Natural killer cell (primary cell): ENCODE data around the gene SMIM38. TPM values are rescaled to one million over a fixed set of nuclear protein-coding genes. Genes with fewer than 3 reads are reported as not detected.

ENCODE experiments used
- ATAC-seq, 3 donors: fragments of 150-1000 bp in 2 of 3; fragments of 200-7000 bp in 1 of 3; cut with Tn5 transposase; 1 replicate in 1 of 3; 2 replicates in 2 of 3; pipeline ENCODE4 v1.10.0; 2021; ENCODE audit warnings: mild to moderate bottlenecking in 2 of 3, moderate library complexity in 2 of 3
- DNase-seq, 2 donors: peaks; one replicate each; pipeline versions ENCODE4 v3.0.0 to v3.0.0-alpha.2; 2013 to 2021; ENCODE audit warnings: mixed read lengths in 1 of 2
- H3K27ac ChIP-seq: one replicate; pipeline ENCODE4 v1.5.1; 2013; ENCODE audit warnings: mild to moderate bottlenecking, low read length
- H3K27me3 ChIP-seq: one replicate; pipeline ENCODE4 v1.6.1; 2013; ENCODE audit warnings: low read length; ENCODE audit not compliant: control insufficient read depth, insufficient read depth
- H3K36me3 ChIP-seq: one replicate; pipeline ENCODE4 v1.6.1; 2013; ENCODE audit warnings: low read length; ENCODE audit not compliant: control insufficient read depth, insufficient read depth
- H3K4me1 ChIP-seq: one replicate; pipeline ENCODE4 v1.6.1; 2013; ENCODE audit warnings: low read length; ENCODE audit not compliant: control insufficient read depth, insufficient read depth
- H3K4me3 ChIP-seq: one replicate; pipeline ENCODE4 v1.5.1; 2013; ENCODE audit warnings: low read length
- H3K9me3 ChIP-seq: one replicate; pipeline ENCODE4 v1.6.1; 2013; ENCODE audit warnings: low read length; ENCODE audit not compliant: control insufficient read depth, insufficient read depth
- H3K27ac Mint-ChIP-seq, 2 donors: one replicate each; pipeline ENCODE4 v1.8.0; 2022; ENCODE audit warnings: mild to moderate bottlenecking in 2 of 2, mixed read lengths in 2 of 2, moderate library complexity in 1 of 2
- H3K27me3 Mint-ChIP-seq, 2 donors: one replicate each; pipeline ENCODE4 v1.8.0; 2022; ENCODE audit warnings: low read depth in 2 of 2, mixed read lengths in 2 of 2
- H3K36me3 Mint-ChIP-seq: one replicate; pipeline ENCODE4 v1.8.0; 2022; ENCODE audit warnings: mixed read lengths
- H3K4me1 Mint-ChIP-seq, 2 donors: one replicate each; pipeline ENCODE4 v1.8.0; 2022; ENCODE audit warnings: mixed read lengths in 2 of 2
- H3K4me3 Mint-ChIP-seq: one replicate; pipeline ENCODE4 v1.8.0; 2022; ENCODE audit warnings: mild to moderate bottlenecking, moderate library complexity, mixed read lengths
- H3K9me3 Mint-ChIP-seq, 2 donors: one replicate each; pipeline ENCODE4 v1.8.0; 2022; ENCODE audit warnings: mixed read lengths in 2 of 2
- WGBS: methylation state at CpG from one replicate; pipeline ENCODE4 v1.1.7; 2013; ENCODE audit warnings: missing lambda C conversion rate; ENCODE audit not compliant: insufficient coverage; 5-methylcytosine and 5-hydroxymethylcytosine counted together
- intact Hi-C: fragments of 100-400 bp; cut with micrococcal nuclease; formaldehyde crosslinking; loops from one replicate; pipeline ENCODE4 v1.14.2; 2022
- total RNA-seq, 4 donors: library from RNA; stranded (reverse); fragments of 120-200 nt in 1 of 4; gene quantifications; one replicate each; pipeline versions ENCODE4 v1.2.3 to v1.2.4, GENCODE V29; 2013 to 2022
- TF ChIP-seq, protein P1 (sequence below): fragments of 200-600 bp; IDR thresholded peaks from one replicate; pipeline ENCODE4 v1.8.0; 2022; ENCODE audit warnings: antibody characterized with exemption

Gene SMIM38
- total RNA-seq, 3 donors from 2014 or later (not counting 1 experiment from before 2014, with no cell fraction given), result 0.23 to 0.42 (median 0.40) TPM

DNA sequence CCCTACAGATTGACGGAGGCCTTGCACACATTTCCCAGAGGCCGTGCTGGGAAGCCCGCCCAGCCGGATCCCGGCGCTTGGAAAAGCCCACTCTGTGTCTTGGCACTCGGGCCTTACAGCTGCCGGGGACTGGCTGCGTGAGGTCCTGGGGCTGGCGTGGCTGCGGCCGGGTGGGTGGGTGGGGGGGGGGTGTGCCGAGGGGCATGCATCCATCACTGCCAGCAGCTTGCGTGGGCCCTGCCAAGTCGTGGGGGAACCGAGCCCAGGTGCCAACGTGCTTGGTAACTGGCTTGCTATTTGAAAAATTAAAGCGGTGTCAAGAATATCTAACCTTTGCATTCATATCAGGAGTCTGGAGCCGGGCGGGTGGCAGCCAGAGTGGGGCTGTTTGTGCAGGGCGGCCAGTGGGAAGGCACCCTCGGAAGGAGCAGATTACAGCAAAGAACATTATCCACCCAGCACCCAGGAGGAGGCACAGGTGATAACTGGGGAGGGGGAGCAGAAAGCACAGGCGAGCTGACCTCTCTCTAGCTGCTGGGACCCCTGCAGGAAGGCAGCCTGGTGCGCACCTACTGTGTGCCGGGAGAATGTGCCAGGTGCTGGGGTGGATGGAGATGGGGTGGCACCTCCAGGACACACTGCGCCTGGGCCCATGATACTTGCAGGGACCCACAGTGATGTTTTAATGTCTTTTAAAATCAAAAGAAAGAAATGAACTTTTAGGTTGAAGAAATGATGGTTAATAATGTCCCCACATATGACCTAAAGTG, 28.5 kb upstream of the SMIM38 start:
- no peaks in the 10 kb centered on the region for H3K27me3 Mint-ChIP-seq
- no peaks in the 10 kb centered on the region for H3K27me3 ChIP-seq
- no peak overlapping the region for H3K4me3 ChIP-seq
- no peaks in the 10 kb centered on the region for H3K4me1 Mint-ChIP-seq
- H3K4me3 Mint-ChIP-seq, result no peak overlapping the region
- no peak for ATAC-seq
- no peaks in the 10 kb centered on the region for H3K36me3 Mint-ChIP-seq
- no peak overlapping the region for H3K27ac ChIP-seq
- DNase-seq, result no peak
- H3K4me1 ChIP-seq, result peaks cover 9% of the 10 kb centered on the region
- no peak overlapping the region for H3K27ac Mint-ChIP-seq
- no peaks in the 10 kb centered on the region for H3K9me3 ChIP-seq
- peaks cover 4% of the 10 kb centered on the region in 2 donors for H3K9me3 Mint-ChIP-seq
- 96% methylated on average over 18 of the region's 26 CpGs for WGBS
- TF ChIP-seq, protein P1, sequence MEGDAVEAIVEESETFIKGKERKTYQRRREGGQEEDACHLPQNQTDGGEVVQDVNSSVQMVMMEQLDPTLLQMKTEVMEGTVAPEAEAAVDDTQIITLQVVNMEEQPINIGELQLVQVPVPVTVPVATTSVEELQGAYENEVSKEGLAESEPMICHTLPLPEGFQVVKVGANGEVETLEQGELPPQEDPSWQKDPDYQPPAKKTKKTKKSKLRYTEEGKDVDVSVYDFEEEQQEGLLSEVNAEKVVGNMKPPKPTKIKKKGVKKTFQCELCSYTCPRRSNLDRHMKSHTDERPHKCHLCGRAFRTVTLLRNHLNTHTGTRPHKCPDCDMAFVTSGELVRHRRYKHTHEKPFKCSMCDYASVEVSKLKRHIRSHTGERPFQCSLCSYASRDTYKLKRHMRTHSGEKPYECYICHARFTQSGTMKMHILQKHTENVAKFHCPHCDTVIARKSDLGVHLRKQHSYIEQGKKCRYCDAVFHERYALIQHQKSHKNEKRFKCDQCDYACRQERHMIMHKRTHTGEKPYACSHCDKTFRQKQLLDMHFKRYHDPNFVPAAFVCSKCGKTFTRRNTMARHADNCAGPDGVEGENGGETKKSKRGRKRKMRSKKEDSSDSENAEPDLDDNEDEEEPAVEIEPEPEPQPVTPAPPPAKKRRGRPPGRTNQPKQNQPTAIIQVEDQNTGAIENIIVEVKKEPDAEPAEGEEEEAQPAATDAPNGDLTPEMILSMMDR, result no peak
- intact Hi-C loops, result no loop called here
- H3K36me3 ChIP-seq, result no peaks in the 10 kb centered on the region

DNA sequence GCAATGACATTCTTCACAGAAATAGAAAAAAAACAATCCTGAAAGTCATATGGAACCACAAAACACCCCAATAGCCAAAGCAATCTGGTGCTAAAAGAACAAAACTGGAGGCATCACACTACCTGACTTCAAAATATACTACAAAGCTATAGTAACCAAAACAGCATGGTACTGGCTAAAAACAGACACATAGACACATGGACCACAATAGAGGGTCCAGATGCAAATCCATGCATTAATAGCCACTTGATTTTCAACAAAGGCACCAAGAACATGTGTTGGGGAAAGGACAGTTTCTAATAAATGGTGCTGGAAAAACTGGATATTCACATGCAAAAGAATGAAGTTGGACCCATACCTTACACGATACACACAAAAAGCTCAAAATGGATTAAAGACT, 27.9 kb upstream of the SMIM38 start:
- intact Hi-C loops, result no loop called here
- no peaks in the 10 kb centered on the region for H3K9me3 ChIP-seq
- Mint-ChIP-seq H3K36me3 (no peaks in the 10 kb centered on the region), H3K4me3 (no peak overlapping the region), H3K27me3 (no peaks in the 10 kb centered on the region), H3K4me1 (no peaks in the 10 kb centered on the region), H3K9me3 (peaks cover 4% of the 10 kb centered on the region in 2 donors), H3K27ac (no peak overlapping the region)
- WGBS, result no CpG with 5 or more reads among the region's 1 CpG
- H3K4me3 ChIP-seq, result no peak overlapping the region
- H3K27me3 ChIP-seq, result no peaks in the 10 kb centered on the region
- H3K4me1 ChIP-seq, result peaks cover 5% of the 10 kb centered on the region
- H3K27ac ChIP-seq, result no peak overlapping the region
- no peaks in the 10 kb centered on the region for H3K36me3 ChIP-seq
- ATAC-seq, result no peak
- DNase-seq, result no peak
- TF ChIP-seq, protein P1, result no peak

DNA sequence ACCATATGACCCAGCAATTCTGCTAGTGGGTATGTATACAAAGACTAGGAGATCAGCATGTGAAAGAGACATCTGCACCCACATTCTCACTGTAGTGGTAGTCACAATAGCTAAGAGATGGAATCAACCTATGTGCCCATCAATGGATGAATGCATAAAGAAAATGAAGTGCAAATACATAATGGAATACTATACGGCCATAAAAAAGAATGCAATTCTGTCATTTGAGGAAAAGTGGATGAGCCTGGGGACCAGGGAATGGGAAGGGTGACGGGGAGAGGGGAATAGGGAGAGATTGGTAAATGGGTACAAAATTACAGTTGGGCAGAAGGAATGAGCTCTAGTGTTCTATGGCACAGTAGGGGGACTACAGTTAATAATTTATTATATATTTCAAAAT, 26.7 kb upstream of the SMIM38 start:
- TF ChIP-seq, protein P1, result no peak
- WGBS, result 94% methylated on average over 2 of the region's 2 CpGs
- no peak overlapping the region for H3K27ac Mint-ChIP-seq
- Histone ChIP-seq H3K9me3 (no peaks in the 10 kb centered on the region), H3K4me1 (no peaks in the 10 kb centered on the region), H3K27me3 (no peaks in the 10 kb centered on the region), H3K4me3 (no peak overlapping the region), H3K27ac (no peak overlapping the region), H3K36me3 (no peaks in the 10 kb centered on the region)
- intact Hi-C loops, result no loop called here
- H3K4me3 Mint-ChIP-seq, result no peak overlapping the region
- H3K36me3 Mint-ChIP-seq, result no peaks in the 10 kb centered on the region
- no peak for DNase-seq
- H3K27me3 Mint-ChIP-seq, result no peaks in the 10 kb centered on the region
- no peaks in the 10 kb centered on the region for H3K4me1 Mint-ChIP-seq
- ATAC-seq, result no peak
- peaks cover 4% of the 10 kb centered on the region in 2 donors for H3K9me3 Mint-ChIP-seq

DNA sequence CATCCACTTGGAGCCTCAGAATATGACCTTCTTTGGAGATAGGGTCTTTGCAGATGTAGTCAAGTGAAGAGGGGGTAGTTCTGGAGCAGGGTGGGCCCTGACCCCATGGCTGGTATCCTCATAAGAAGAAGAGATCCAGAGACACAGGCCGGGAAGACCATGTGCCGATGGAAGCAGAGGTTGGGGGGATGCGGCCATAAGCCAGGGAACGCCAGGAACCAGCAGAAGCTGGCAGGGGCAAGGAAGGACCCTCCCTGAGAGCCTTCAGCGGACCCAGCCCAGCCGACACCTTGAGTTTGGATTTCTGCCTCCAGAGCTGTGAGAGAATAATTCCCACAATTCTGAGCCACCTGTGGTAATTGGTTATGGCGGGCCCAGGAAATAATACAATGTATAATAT, 26.1 kb upstream of the SMIM38 start:
- ATAC-seq (no peak), DNase-seq (no peak)
- Mint-ChIP-seq H3K4me3 (no peak overlapping the region), H3K36me3 (no peaks in the 10 kb centered on the region), H3K27me3 (no peaks in the 10 kb centered on the region), H3K27ac (no peak overlapping the region), H3K4me1 (no peaks in the 10 kb centered on the region), H3K9me3 (peaks cover 4% of the 10 kb centered on the region in 2 donors)
- no peak overlapping the region for H3K4me3 ChIP-seq
- TF ChIP-seq, protein P1, result no peak
- 93% methylated on average over 7 of the region's 7 CpGs for WGBS
- no peaks in the 10 kb centered on the region for H3K27me3 ChIP-seq
- no peak overlapping the region for H3K27ac ChIP-seq
- H3K4me1 ChIP-seq, result no peaks in the 10 kb centered on the region
- no peaks in the 10 kb centered on the region for H3K36me3 ChIP-seq
- intact Hi-C loops, result no loop called here
- H3K9me3 ChIP-seq, result no peaks in the 10 kb centered on the region
